Thoracic aorta (tissue), 2 donors: ENCODE results near the gene MGAT5. TPM values are rescaled to one million over a fixed set of nuclear protein-coding genes. Genes with fewer than 3 reads are reported as not detected.

Source experiments
- ATAC-seq: fragments of 150-250 bp; one replicate; pipeline ENCODE4 v1.8.0; 2017; ENCODE audit warnings: low read depth; ENCODE audit not compliant: insufficient number of reproducible peaks, low FRiP score
- DNase-seq: peaks from one replicate; pipeline ENCODE4 v3.0.0-alpha.2; 2020; ENCODE audit warnings: low spot score
- H3K27ac ChIP-seq, 2 donors: fragments of 200-600 bp; sonication (generic); 1 replicate in 1 of 2; 2 replicates in 1 of 2; pipeline ENCODE4 v1.5.1; 2016; ENCODE audit warnings: mild to moderate bottlenecking in 2 of 2, moderate library complexity in 2 of 2
- H3K27me3 ChIP-seq: fragments of 200-600 bp; sonication (generic); replicated peaks from 2 replicates; pipeline ENCODE4 v1.6.0; 2016; ENCODE audit warnings: mild to moderate bottlenecking; ENCODE audit not compliant: insufficient read depth
- H3K36me3 ChIP-seq: fragments of 200-600 bp; sonication (generic); one replicate; pipeline ENCODE4 v1.5.1; 2016
- H3K4me1 ChIP-seq, 2 donors: fragments of 200-600 bp; sonication (generic); 1 replicate in 1 of 2; 2 replicates in 1 of 2; pipeline versions ENCODE4 v1.5.1 to v1.6.0; 2016; ENCODE audit warnings: low read depth in 2 of 2, mild to moderate bottlenecking in 1 of 2; ENCODE audit not compliant: control insufficient read depth in 1 of 2
- H3K4me3 ChIP-seq: fragments of 200-600 bp; sonication (generic); 2 replicates; pipeline ENCODE4 v1.5.1; 2016; ENCODE audit warnings: mild to moderate bottlenecking
- H3K9me3 ChIP-seq: fragments of 200-600 bp; sonication (generic); 2 replicates; pipeline ENCODE4 v1.5.1; 2016
- CTCF ChIP-seq: fragments of 200-600 bp; sonication (generic); IDR thresholded peaks from one replicate; pipeline ENCODE4 v1.5.1; 2019; ENCODE audit warnings: antibody characterized with exemption
- total RNA-seq, 2 donors: library from RNA; depleted of rRNA; stranded (reverse); fragments of >200 nt; gene quantifications; one replicate each; pipeline versions ENCODE4 v1.1.0 to v1.2.3, GENCODE V29; 2016

The MGAT5 gene
- total RNA-seq, 2 donors from 2014 or later, result 43.9 to 95.3 TPM

- no peak for DNase-seq
- no peak for ATAC-seq
- H3K27me3 ChIP-seq, result no peaks in the 10 kb centered on the region
- H3K27ac ChIP-seq, result no peak overlapping the region
- H3K9me3 ChIP-seq, result no peaks in the 10 kb centered on the region
- peaks cover 0 to 14% of the 10 kb centered on the region in 2 donors for H3K4me1 ChIP-seq
- no peak overlapping the region for H3K4me3 ChIP-seq
- TF ChIP-seq CTCF, result no peak
- no peaks in the 10 kb centered on the region for H3K36me3 ChIP-seq
Measured at GRCh38 chr2:134379293-134379692, 125.4 kb downstream of the MGAT5 start.

GRCh38 chr2:134379722-134380121 is 125.8 kb downstream of the MGAT5 start:
- no peak for TF ChIP-seq CTCF
- no peak for ATAC-seq

GRCh38 chr2:134381141-134381540 is 127.3 kb downstream of the MGAT5 start:
- ATAC-seq (no peak), DNase-seq (no peak)
- Histone ChIP-seq H3K27me3 (no peaks in the 10 kb centered on the region), H3K9me3 (no peaks in the 10 kb centered on the region), H3K4me1 (peaks cover 0 to 12% of the 10 kb centered on the region in 2 donors), H3K4me3 (no peak overlapping the region), H3K27ac (no peak overlapping the region), H3K36me3 (no peaks in the 10 kb centered on the region)
- no peak for TF ChIP-seq CTCF

More at GRCh38 chr2:134379722-134380121, 125.8 kb downstream of the MGAT5 start:
- DNase-seq, result no peak
- H3K9me3 ChIP-seq, result no peaks in the 10 kb centered on the region
- H3K27me3 ChIP-seq, result no peaks in the 10 kb centered on the region
- H3K36me3 ChIP-seq, result no peaks in the 10 kb centered on the region
- no peak overlapping the region for H3K27ac ChIP-seq
- H3K4me1 ChIP-seq, result peaks cover 0 to 14% of the 10 kb centered on the region in 2 donors
- H3K4me3 ChIP-seq, result no peak overlapping the region

- Histone ChIP-seq H3K27ac (no peak overlapping the region), H3K27me3 (no peaks in the 10 kb centered on the region), H3K9me3 (no peaks in the 10 kb centered on the region), H3K4me1 (peaks cover 0 to 4% of the 10 kb centered on the region in 2 donors), H3K36me3 (no peaks in the 10 kb centered on the region), H3K4me3 (no peak overlapping the region)
- DNase-seq, result no peak
- TF ChIP-seq CTCF, result no peak
- no peak for ATAC-seq
Measured at GRCh38 chr2:134384131-134384530, 130.3 kb downstream of the MGAT5 start.

- H3K27ac ChIP-seq, result no peak overlapping the region
- TF ChIP-seq CTCF, result no peak
- ATAC-seq (no peak), DNase-seq (no peak)
- no peaks in the 10 kb centered on the region for H3K9me3 ChIP-seq
- H3K27me3 ChIP-seq, result no peaks in the 10 kb centered on the region
- no peak overlapping the region for H3K4me3 ChIP-seq
- no peaks in the 10 kb centered on the region for H3K36me3 ChIP-seq
- H3K4me1 ChIP-seq, result no peaks in the 10 kb centered on the region
Measured at GRCh38 chr2:134385195-134385594, 131.3 kb downstream of the MGAT5 start.
